ENCODE data around the gene DENND5A.
"Not testable (repeated sequence)": the region's sequence is repeated elsewhere in the genome, so short reads cannot be mapped to it uniquely, and the experiment has no call there.

DENND5A gene

DNA sequence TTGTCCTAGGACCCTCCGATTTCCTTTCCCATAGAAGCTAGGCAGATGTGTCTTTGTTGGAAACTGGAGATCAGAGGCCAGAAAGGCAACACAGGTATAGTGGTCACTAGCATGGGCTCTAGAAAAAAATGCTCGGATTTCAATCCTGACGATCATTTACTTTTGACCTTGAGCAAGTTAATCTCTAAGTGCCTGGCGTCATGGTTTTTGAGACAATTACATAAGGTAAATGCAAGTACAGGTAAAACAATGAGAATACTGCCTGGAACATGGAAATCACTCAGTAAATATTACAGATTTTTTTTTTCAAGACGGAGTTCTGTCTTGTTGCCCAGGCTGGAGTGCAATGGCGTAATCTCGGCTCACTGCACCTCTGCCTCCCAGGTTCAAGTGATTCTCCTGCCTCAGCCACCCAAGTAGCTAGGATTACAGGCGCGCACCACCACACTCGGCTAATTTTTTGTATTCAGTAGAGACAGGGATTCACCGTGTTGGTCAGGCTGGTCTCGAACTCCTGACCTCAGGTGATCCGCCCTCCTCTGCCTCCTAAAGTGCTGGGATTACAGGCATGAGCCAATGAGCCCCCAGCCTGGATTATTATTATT is 1.1 kb upstream of the DENND5A start:
- DNase-seq (ENCODE audit: low read depth in 3 of 3, low spot score in 1 of 3): no peak

DNA sequence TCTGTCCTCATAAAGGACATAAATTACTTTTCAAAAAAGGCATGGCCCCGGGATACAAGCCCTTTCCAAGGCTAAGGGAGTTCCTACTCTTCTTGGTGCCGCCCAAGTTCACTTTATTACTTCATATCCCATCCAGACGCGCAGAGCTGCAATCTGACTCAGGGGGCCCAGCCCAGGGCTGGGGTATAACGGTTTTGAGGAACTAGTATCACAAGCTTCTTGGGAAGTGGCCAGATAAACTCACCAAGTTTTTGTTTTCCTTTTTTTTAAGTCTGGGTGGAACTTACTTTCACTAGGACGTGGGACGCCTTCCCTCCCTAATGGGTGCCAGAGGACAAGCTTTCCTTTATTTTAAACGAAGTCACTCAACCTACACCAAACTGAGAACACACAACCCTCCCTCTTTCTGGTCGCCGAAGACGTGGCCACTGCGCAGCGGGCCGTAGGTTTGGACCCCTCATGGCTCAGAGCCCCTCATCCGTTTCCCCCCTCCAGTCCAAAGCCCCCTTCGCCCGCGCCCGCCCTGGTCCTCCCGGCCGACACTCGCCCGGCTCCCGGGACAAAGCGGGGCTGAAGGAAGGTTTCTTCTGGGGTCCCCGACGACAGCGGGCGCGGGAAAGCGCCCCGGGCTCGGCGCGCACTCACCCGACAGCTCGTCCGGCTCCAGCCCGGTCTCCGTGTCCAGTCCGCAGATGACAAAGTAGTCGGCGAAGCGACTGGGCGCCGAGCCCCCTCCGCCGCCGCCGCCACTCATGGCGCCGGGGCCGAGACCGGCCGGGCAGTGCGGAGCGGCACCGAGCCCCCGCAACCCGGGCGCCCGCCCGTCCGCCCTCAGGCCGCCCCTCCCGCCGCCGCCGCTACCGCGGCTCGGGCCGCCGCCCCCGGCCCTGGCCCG is 587 bp downstream of the DENND5A start:
- DNase-seq (ENCODE audit: low read depth in 3 of 3, low spot score in 1 of 3): peak in 1 of 3 donors; percentile 18

DNA sequence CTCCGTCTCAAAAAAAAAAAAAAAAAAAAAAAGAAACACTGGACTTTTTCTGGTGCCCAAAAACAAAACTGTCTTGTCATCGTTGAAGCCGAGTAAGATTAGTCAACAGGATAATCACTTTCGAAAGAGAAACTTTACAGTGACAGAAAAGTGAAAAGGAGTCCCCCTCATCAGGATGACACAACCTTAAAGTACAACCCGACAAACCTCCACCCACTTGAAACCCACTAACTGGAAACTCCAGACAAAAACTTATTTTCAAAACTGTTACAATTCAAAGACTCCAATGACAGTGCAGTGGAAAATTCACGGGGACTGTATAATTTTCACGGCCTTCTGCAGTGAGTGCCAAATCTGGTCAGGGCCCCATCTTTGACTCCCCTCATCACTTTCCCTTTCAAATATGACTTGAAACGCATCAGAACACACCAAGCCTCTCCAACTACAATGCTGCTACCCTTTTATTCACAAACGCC is 1.3 kb downstream of the DENND5A start:
- no peak for DNase-seq (ENCODE audit: low read depth in 3 of 3, low spot score in 1 of 3)

DNA sequence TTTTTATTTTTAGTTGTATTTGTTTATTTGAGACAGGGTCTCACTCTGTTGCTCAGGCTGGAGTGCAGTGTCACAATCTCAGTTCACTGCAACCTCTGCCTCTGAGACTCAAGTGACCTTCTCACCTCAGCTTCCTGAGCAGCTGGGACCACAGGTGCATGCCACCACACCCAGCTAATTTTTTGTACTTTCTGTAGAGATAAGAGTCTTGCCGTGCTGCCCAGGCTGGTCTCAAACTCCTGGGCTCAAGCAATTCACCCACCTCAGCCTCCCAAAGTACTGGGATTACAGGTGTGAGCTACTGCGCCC is 4.4 kb downstream of the DENND5A start:
- not testable (repeated sequence) for DNase-seq (ENCODE audit: low read depth in 3 of 3, low spot score in 1 of 3)

DNA sequence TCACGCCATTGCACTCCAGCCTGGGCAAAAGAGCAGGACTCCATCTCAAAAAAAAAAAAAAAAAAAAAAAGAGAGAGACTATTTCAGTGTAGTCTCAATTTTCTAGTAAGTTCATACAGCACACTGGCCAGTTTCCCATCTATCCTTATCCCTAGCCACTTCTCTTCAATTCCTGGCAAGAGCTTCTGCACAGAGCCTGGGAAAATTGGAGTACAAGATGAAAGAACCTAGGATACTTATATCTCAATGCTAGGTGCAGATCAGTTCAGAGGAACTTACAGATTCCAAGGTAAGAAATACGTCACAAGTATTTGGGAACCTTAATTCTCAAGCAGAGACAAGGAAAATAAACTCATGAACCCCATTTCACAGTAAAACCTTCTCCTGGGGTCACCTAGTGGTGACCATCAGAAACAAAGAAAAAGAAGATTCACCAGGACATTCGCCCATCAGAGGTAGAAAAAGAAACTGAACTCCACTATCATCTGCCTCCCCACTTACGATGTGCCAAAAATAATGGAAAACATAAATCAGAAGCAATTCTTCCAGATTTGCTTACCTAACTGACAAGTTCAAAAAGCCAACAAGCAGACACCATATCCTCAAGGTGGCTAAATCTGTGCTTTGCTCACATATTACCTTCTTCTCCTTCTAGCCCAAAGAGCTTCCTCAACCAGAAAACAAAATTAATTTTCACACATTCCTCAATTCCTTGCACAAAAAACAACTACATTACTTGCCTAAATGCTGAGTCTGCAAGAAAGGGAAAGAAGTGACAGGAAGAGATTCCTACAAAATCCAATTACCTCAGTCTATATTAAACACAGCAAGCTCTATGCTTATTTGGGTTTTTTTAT is 4.9 kb downstream of the DENND5A start:
- no peak for DNase-seq (ENCODE audit: low read depth in 3 of 3, low spot score in 1 of 3)

DNA sequence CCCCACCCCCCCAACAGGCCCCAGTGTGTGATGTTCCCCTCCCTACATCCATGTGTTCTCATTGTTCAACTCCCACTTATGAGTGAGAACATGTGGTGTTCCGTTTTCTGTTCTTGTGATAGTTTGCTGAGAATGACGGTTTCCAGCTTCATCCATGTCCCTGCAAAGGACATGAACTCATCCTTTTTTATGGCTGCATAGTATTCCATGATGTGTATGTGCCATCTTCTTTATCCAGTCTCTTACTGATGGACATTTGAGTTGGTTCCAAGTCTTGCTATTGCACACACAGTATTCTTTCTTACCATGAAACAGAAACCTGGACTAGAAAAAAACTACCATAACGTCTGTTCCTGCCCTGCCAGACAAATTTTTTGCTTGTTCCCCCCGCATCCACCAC is 6.9 kb downstream of the DENND5A start:
- DNase-seq (ENCODE audit: low read depth in 3 of 3, low spot score in 1 of 3): not testable (repeated sequence)

DNA sequence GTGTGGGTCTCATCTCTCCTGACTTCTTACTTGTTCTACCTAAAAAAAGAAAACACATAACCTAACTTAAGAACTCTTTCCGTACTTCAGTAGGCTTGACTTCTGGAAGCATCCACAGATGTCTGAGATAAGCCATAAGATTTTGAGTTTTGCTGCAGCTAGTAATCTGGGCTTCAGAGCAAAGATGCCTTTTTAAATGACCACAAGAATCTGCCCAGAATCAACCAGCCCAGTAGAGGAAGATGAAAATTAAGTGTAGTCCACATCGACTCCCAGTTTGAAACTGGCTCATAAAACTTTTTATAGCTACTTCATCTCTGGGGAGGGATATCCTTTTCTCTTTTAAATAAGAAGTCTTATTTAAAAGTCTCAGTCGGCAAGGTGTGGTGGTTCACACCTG is 10.7 kb downstream of the DENND5A start:
- no peak for DNase-seq (ENCODE audit: low read depth in 3 of 3, low spot score in 1 of 3)

DNA sequence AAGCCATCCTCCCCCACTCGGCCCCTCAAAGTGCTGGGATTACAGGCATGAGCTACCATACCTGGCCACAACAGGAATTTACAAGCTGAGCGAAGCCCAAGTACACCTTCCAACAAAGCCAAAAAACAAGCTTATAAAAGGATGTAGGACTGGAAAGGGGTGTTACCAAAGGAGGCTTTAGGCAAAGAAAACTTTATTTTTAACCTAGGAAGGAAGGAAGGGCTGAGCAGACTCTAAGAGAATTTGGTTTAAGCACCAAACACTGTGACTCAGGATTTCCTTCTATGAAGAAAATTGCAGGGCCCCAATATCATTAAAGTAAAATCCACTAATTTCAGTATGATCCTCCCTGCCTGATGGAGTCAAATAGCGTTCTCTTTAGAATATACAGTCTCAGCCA is 12.1 kb downstream of the DENND5A start:
- no peak for DNase-seq (ENCODE audit: low read depth in 3 of 3, low spot score in 1 of 3)

DNA sequence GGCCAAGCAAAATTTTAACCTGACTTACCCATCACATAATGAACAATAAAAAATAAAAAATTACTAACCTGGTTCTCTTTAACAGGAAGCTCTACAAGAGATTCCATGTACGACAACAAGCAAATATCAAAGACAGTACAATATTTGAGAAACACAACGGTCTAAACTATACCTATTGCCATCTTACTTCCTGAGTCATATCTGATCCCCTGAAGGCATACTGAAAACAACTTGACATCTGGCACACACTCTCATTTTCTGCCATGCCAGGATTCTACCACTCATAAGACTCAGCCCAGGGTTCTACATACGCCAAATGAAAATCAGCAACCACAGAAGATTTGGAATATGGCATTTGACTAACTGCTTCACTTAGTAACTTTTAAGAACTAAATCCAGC is 13.8 kb downstream of the DENND5A start:
- DNase-seq (ENCODE audit: low read depth in 3 of 3, low spot score in 1 of 3): no peak

DNA sequence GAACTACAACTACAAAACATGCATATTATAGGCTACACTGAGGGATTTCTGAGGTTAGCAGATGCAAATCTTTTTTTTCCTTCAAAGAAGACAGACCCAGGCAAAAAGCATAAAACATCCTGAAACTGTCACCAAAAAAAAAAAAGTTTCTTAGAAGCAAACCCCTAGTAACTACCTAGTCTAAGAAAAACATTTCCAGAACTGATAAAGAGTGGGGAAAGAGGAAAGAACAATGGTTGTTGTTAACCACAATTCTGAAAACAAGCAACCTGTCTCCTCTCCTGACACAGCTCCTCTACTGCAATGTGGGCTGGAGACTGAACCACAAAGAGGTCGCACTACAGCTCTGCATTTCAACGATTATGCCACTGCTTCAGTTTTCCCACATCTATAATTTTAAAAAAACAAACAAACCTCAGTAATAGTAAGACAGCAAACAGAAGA is 15.0 kb downstream of the DENND5A start:
- DNase-seq (ENCODE audit: low read depth in 3 of 3, low spot score in 1 of 3): no peak

DNA sequence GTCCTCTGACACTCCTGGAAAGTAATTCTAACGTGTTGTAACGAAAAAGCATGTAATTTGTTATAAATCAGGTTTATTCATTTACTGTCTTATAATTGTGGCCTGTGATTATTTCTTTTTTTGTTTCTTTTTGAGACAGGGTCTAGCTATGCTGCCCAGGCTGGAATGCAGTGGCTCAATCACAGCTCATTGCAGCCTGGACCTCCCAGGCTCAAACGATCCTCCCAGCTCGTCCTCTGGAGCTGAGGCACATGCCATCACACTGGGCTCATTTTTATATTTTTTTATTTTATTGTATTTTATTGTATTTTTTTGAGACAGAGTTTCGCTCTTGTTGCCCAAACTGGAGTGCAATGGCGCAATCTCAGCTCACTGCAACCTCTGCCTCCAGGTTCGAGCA is 15.9 kb downstream of the DENND5A start:
- DNase-seq (ENCODE audit: low read depth in 3 of 3, low spot score in 1 of 3): no peak

DNA sequence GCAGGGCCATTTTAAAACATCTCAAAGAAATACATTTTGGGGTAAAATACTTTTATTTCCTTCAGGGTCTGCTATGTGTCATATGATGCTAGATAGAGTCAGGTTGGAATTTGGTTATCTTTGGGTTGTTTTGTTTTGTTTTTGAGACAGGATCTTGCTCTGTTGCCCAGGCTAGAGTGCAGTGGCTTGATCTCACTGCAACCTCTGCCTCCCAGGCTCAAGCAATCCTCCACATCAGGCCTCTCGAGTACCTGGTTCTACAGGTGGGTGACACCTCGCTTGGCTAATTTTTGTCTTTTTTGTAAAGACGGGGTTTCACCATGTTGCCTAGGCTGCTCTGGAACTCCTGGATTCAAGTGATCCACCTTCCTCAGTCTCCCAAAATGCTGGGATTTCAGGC is 17.3 kb downstream of the DENND5A start:
- no peak for DNase-seq (ENCODE audit: low read depth in 3 of 3, low spot score in 1 of 3)

DNA sequence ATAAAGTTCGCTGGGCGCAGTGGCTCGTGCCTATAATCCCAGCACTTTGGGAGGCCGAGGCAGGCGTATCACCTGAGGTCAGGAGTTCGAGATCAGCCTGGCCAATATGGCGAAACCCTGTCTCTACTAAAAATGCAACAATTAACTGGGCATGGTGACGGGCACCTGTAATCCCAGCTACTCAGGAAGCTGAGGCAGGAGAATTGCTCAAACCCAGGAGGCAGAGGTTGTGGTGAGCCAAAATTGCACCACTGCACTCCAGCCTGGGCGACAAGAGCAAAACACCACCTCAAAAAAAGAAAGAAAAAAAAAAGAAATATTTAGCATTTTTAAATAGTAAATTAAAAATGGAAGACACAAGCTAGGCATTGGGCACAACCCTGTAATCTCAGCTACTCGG is 28.9 kb downstream of the DENND5A start:
- not testable (repeated sequence) for DNase-seq (ENCODE audit: low read depth in 3 of 3, low spot score in 1 of 3)

DNA sequence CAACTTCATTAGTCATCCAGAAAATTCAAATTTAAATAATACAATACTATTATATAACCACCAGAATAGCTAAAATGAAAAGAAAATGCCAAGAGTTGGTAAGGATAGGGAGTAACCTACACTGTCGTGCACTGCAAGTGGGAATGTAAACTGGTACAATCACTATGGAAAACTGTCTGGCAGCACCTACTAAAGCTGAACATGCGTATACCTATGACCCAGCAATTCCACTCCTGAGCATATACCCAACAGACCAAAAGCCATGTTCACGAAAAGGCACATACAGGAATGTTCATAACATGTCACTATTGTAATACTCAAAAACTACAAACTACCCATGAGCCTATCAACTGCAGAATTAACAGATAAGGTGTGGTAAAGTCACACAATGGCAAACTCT is 32.7 kb downstream of the DENND5A start:
- DNase-seq (ENCODE audit: low read depth in 3 of 3, low spot score in 1 of 3): no peak

DNA sequence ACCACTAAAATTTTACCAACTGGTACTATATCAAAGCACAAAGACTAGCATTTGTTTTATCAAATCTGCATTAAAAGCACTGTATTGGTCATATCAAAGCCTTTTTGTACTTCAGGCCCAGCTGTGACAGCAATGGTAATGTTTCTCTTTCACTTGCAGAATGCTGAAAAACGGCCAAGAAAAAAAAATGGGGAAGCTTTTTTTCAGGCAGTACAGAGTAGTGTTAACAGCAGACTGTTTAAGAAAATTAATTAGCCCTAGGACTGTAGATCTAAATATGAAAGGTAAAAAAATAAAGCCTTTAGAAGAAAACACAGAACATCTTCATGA is 33.3 kb downstream of the DENND5A start:
- DNase-seq (ENCODE audit: low read depth in 3 of 3, low spot score in 1 of 3): no peak

DNA sequence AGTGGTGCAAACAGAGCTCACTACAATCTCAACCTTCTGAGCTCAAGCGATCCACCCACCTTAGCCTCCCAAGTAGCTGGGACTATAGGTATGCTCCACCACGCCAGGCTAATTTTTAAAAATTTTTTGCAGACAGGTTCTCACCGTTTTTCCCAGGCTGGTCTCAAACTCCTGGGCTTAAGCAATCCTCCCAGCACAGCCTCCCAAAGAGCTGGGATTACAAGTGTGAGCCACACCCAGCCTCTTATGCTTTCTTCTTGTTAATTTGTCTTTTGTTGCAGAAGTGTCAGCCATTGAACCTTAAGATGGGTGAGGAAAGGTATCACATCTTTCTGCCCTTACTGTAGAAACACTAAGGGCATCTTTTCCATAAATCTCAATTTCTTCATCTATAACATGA is 34.9 kb downstream of the DENND5A start:
- DNase-seq (ENCODE audit: low read depth in 3 of 3, low spot score in 1 of 3): no peak

DNA sequence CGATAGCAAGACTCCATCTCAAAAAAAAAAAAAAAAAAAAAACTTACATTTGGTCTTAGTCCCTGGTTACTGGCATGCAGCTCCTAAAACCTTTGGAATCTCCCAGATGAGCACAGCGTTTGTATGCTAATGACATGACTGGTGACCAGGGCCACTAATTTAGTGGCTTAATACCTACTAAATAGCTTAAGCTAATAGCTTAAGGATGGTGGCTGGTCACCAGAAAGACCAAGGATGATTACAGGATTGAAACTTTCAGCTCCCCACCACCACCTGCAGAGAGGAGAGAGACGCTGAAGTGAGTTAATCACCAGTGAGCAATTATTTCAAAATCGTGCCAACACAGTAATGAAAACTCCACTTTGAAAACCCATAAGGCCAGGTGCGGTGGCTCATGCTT is 37.1 kb downstream of the DENND5A start:
- DNase-seq (ENCODE audit: low read depth in 3 of 3, low spot score in 1 of 3): no peak

DNA sequence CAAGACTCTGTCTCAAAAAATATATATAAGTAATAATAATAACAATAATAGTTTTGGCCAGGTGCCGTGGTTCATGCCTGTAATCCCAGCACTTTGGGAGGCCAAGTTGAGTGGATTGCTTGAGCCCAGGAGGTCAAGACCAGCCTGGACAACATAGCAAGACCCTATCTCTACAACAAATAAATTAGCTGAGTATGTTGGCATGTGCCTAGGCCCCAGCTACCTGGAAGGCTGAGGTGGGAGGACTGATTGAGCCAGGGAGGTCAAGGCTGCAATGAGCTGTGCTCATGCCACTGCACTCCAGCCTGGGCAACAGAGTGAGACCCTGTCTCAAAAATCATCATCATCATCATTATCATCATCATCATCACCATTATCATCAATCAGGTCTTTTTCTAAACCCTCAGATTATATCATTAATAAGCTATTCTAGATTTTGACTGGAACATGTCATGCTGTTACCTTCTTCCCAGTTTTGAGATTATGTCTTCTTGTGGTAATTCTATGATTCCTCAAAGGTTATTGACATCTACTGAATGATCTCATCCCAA is 39.3 kb downstream of the DENND5A start:
- no peak for DNase-seq (ENCODE audit: low read depth in 3 of 3, low spot score in 1 of 3)

DNA sequence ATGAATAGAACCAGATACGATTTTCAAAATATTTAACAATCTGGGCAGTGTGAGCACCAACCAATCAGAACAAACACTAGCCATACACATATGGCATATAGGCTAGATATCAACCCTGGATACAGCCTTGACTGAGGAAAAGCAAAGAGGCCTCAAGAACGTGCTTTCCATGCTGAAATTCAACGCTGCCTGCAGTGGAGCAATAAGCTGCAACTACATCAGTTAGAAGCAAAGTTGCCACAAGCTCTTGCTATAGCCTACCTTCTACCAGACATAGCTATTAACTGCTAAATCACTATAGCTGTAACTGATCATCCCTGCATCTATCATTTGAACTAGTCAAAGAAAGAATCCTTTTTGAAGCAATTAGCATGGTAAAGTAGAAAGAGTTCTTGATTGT is 42.5 kb downstream of the DENND5A start:
- DNase-seq (ENCODE audit: low read depth in 3 of 3, low spot score in 1 of 3): no peak

DNA sequence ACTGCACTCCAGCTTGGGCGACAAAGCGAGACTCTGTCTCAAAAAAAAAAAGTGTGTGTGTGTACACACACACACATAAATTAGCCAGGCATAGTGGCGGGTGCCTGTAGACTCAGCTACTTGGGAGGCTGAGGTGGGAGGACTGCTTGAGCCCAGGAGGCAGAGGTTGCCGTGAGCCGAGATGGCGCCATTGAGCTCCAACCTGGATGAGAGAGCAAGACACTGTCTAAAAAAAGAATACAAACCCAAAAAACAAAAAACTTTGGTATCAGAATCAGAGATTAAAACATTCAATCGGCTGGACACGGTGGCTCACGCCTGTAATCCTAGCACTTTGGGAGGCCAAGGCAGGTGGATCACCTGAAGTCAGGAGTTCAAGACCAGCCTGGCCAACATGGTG is 44.3 kb downstream of the DENND5A start:
- DNase-seq (ENCODE audit: low read depth in 3 of 3, low spot score in 1 of 3): not testable (repeated sequence)

DNA sequence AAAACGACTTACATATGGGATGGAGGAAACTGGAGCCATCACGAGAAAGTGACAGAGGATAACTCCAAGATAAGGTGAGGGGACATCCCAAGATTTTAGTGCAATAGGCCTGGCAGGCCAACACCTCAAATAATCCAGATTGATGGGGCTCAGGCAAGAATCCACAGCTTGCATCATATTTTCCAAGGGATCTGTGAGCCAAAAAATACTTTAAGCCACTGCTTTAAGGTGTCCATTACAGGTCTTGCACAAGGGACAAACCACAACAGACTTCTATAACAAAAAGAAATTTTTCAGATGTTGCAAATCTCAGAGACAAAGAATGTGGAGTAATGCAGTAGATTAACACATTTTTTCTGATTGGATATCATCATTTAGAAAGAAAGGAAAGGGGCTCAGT is 45.6 kb downstream of the DENND5A start:
- no peak for DNase-seq (ENCODE audit: low read depth in 3 of 3, low spot score in 1 of 3)

DNA sequence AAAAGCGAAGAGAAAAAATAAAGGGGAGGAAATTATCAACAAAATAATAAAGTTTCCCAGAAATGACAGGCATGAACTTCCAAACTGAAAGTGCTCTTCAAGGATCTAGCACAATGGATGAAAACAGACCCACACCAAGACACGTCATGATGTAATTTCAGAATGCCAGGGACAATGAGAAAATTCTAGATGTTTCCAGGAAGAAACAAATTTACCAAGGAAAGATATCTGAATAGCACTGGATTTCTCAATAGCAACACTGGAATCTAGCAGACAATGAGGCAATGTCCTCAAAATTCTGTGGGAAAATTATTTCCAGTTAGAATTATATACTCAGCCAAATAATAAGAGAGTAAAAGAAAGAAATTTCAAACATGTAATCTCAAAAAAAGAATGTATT is 46.0 kb downstream of the DENND5A start:
- DNase-seq (ENCODE audit: low read depth in 3 of 3, low spot score in 1 of 3): no peak
